Measurements from ENCODE around the gene DYNC1I2. TPM values are rescaled to one million over a fixed set of nuclear protein-coding genes. Genes with fewer than 3 reads are reported as not detected.
A peak's percentile ranks its signal among the peaks of the same experiment; 100 is the strongest.

Gene DYNC1I2
- total and polyA plus RNA-seq, 2 donors (not counting 1 experiment from before 2014, with no cell fraction given), result 109 to 238 TPM

GRCh38 chr2:171669121-171669520 is 18.1 kb upstream of the DYNC1I2 start:
- no peak for TF ChIP-seq CTCF (conservative IDR thresholded peaks at IDR 0.05 in 1 of 2, IDR thresholded peaks at IDR 0.05 in 1 of 2; ENCODE audit: low read depth in 1 of 2, low read length in 2 of 2)
- TF ChIP-seq EZH2 (IDR thresholded peaks at IDR 0.05; ENCODE audit: low read length, missing control alignments), result no peak
- Histone ChIP-seq H3K9me3 (ENCODE audit: control insufficient read depth, insufficient read depth, low read depth, low read length) (no peaks in the 10 kb centered on the region), H3K9ac (ENCODE audit: insufficient read depth, low read length) (no peak overlapping the region), H4K20me1 (ENCODE audit: control insufficient read depth, extremely low read depth, insufficient read depth, low read length) (no peaks in the 10 kb centered on the region), H3K4me1 (ENCODE audit: control insufficient read depth, extremely low read depth, insufficient read depth, low read length) (no peaks in the 10 kb centered on the region), H3K27ac (ENCODE audit: insufficient read depth, low read length) (no peak overlapping the region), H3K27me3 (ENCODE audit: control insufficient read depth, insufficient read depth, low read length) (peaks cover 2% of the 10 kb centered on the region), H3K4me3 (replicated peaks in 1 of 4; ENCODE audit: control extremely low read depth in 1 of 4, insufficient read depth in 1 of 4, low read depth in 3 of 4, low read length in 4 of 4) (no peak overlapping the region), H3K79me2 (ENCODE audit: control insufficient read depth, insufficient read depth, low read length) (no peaks in the 10 kb centered on the region), H2AFZ (ENCODE audit: low read length) (no peak overlapping the region), H3K36me3 (ENCODE audit: control insufficient read depth, insufficient read depth, low read length) (no peaks in the 10 kb centered on the region), H3K4me2 (ENCODE audit: extremely low read depth, insufficient read depth, low read length) (no peak overlapping the region)
- no peak for DNase-seq (ENCODE audit: low read depth in 2 of 2)

- no peaks in the 10 kb centered on the region for H3K4me1 ChIP-seq (ENCODE audit: control insufficient read depth, extremely low read depth, insufficient read depth, low read length)
- H3K9ac ChIP-seq (ENCODE audit: insufficient read depth, low read length), result no peak overlapping the region
- H3K9me3 ChIP-seq (ENCODE audit: control insufficient read depth, insufficient read depth, low read depth, low read length), result no peaks in the 10 kb centered on the region
- no peaks in the 10 kb centered on the region for H3K36me3 ChIP-seq (ENCODE audit: control insufficient read depth, insufficient read depth, low read length)
- H2AFZ ChIP-seq (ENCODE audit: low read length), result no peak overlapping the region
- H3K27me3 ChIP-seq (ENCODE audit: control insufficient read depth, insufficient read depth, low read length), result peaks cover 8% of the 10 kb centered on the region
- no peaks in the 10 kb centered on the region for H4K20me1 ChIP-seq (ENCODE audit: control insufficient read depth, extremely low read depth, insufficient read depth, low read length)
- TF ChIP-seq EZH2 (IDR thresholded peaks at IDR 0.05; ENCODE audit: low read length, missing control alignments) (no peak), CTCF (conservative IDR thresholded peaks at IDR 0.05 in 1 of 2, IDR thresholded peaks at IDR 0.05 in 1 of 2; ENCODE audit: low read depth in 1 of 2, low read length in 2 of 2) (no peak)
- no peak overlapping the region for H3K27ac ChIP-seq (ENCODE audit: insufficient read depth, low read length)
- no peak overlapping the region for H3K4me2 ChIP-seq (ENCODE audit: extremely low read depth, insufficient read depth, low read length)
- DNase-seq (ENCODE audit: low read depth in 2 of 2), result peak; percentile 6 to 59
- no peak overlapping the region for H3K4me3 ChIP-seq (replicated peaks in 1 of 4; ENCODE audit: control extremely low read depth in 1 of 4, insufficient read depth in 1 of 4, low read depth in 3 of 4, low read length in 4 of 4)
- no peaks in the 10 kb centered on the region for H3K79me2 ChIP-seq (ENCODE audit: control insufficient read depth, insufficient read depth, low read length)
These were observed 16.6 kb upstream of the DYNC1I2 start for GRCh38 chr2:171670655-171671054.

GRCh38 chr2:171671867-171672266 is 15.4 kb upstream of the DYNC1I2 start:
- Histone ChIP-seq H3K9me3 (ENCODE audit: control insufficient read depth, insufficient read depth, low read depth, low read length) (no peaks in the 10 kb centered on the region), H2AFZ (ENCODE audit: low read length) (no peak overlapping the region), H4K20me1 (ENCODE audit: control insufficient read depth, extremely low read depth, insufficient read depth, low read length) (no peaks in the 10 kb centered on the region), H3K4me1 (ENCODE audit: control insufficient read depth, extremely low read depth, insufficient read depth, low read length) (no peaks in the 10 kb centered on the region), H3K4me2 (ENCODE audit: extremely low read depth, insufficient read depth, low read length) (no peak overlapping the region), H3K9ac (ENCODE audit: insufficient read depth, low read length) (no peak overlapping the region), H3K27ac (ENCODE audit: insufficient read depth, low read length) (no peak overlapping the region), H3K27me3 (ENCODE audit: control insufficient read depth, insufficient read depth, low read length) (peaks cover 8% of the 10 kb centered on the region), H3K79me2 (ENCODE audit: control insufficient read depth, insufficient read depth, low read length) (no peaks in the 10 kb centered on the region), H3K36me3 (ENCODE audit: control insufficient read depth, insufficient read depth, low read length) (no peaks in the 10 kb centered on the region), H3K4me3 (replicated peaks in 1 of 4; ENCODE audit: control extremely low read depth in 1 of 4, insufficient read depth in 1 of 4, low read depth in 3 of 4, low read length in 4 of 4) (no peak overlapping the region)
- TF ChIP-seq EZH2 (IDR thresholded peaks at IDR 0.05; ENCODE audit: low read length, missing control alignments) (no peak), CTCF (conservative IDR thresholded peaks at IDR 0.05 in 1 of 2, IDR thresholded peaks at IDR 0.05 in 1 of 2; ENCODE audit: low read depth in 1 of 2, low read length in 2 of 2) (no peak)
- DNase-seq (ENCODE audit: low read depth in 2 of 2), result no peak
